ENCODE measurements around the gene S100P. TPM values are rescaled to one million over a fixed set of nuclear protein-coding genes. Genes with fewer than 3 reads are reported as not detected.

Gene S100P
- total and polyA plus RNA-seq, 2 donors from 2014 or later = not detected

DNA sequence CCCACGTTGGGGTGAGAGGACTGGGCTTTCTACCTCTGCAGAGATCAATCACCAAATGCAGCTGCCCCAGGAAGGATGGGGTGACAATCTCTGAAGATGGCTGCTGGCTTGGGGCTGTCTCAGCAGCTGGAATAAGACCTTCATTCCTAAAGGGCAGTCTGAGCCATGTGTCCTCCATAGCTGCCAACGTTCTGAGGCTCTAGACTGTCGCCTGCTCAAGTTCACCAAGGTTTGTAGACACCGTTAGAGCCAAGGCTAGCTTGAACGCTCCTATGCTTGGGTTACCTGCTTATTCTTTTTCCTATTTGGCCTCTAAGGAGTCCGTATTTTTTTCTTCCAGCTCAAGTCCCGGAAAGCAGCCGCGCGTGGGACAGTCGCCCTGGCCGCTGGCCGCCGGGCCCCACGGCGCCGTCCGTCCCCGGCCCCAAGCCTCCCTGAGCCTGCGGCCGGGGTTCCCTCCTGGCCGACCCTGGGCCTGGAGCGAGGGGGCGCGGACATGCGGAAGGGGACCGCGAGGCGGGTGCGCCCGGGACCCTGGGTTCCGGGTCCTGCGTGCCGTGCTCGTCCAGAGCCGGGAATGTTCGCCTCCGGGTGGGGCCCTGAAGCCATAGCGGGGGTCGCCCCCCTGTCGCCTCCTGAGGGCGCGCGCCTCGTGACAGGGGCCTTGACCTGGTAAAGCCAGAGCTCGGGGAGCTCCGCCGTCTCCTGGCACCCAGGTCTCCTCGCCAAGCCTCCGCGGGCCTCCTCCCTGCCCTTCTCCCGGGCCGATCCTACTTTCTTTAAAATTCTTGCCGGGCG, 29.9 kb upstream of the S100P start:
- H3K9me3 ChIP-seq (ENCODE audit: control insufficient read depth in 2 of 3, insufficient read depth in 1 of 3, low read length in 3 of 3) = peaks cover 0 to 5% (median 0%) of the 10 kb centered on the region in 3 donors
- peaks cover 14% of the 10 kb centered on the region for H3K27me3 ChIP-seq (ENCODE audit: control insufficient read depth, insufficient read depth, low read length)
- H3K4me1 ChIP-seq (ENCODE audit: control insufficient read depth in 2 of 3, insufficient read depth in 2 of 3, low read depth in 1 of 3, low read length in 3 of 3) = peaks cover 0 to 10% (median 2%) of the 10 kb centered on the region in 3 donors
- H3K4me3 ChIP-seq (ENCODE audit: low read length in 3 of 3) = peak overlapping the region in 1 of 3 donors; percentile 37
- FAIRE-seq (no peak), DNase-seq (peak in 1 of 5 donors; percentile 73)
- H3K9ac ChIP-seq (ENCODE audit: low read length in 3 of 3) = no peak overlapping the region
- TF ChIP-seq, protein P1, sequence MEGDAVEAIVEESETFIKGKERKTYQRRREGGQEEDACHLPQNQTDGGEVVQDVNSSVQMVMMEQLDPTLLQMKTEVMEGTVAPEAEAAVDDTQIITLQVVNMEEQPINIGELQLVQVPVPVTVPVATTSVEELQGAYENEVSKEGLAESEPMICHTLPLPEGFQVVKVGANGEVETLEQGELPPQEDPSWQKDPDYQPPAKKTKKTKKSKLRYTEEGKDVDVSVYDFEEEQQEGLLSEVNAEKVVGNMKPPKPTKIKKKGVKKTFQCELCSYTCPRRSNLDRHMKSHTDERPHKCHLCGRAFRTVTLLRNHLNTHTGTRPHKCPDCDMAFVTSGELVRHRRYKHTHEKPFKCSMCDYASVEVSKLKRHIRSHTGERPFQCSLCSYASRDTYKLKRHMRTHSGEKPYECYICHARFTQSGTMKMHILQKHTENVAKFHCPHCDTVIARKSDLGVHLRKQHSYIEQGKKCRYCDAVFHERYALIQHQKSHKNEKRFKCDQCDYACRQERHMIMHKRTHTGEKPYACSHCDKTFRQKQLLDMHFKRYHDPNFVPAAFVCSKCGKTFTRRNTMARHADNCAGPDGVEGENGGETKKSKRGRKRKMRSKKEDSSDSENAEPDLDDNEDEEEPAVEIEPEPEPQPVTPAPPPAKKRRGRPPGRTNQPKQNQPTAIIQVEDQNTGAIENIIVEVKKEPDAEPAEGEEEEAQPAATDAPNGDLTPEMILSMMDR (IDR thresholded peaks at IDR 0.05; ENCODE audit: borderline replicate concordance, extremely low read depth, insufficient read depth) = no peak
- no peak overlapping the region for H3K27ac ChIP-seq (ENCODE audit: low read depth in 2 of 2, low read length in 2 of 2)
- intact Hi-C loops (cut with DNase I) = no loop called here
- H3K36me3 ChIP-seq (ENCODE audit: control insufficient read depth in 2 of 3, insufficient read depth in 3 of 3, low read length in 3 of 3) = no peaks in the 10 kb centered on the region

- H3K9me3 ChIP-seq (ENCODE audit: control insufficient read depth in 2 of 3, insufficient read depth in 1 of 3, low read length in 3 of 3) = peaks cover 0 to 5% (median 0%) of the 10 kb centered on the region in 3 donors
- peaks cover 14% of the 10 kb centered on the region for H3K27me3 ChIP-seq (ENCODE audit: control insufficient read depth, insufficient read depth, low read length)
- no peak for DNase-seq
- H3K36me3 ChIP-seq (ENCODE audit: control insufficient read depth in 2 of 3, insufficient read depth in 3 of 3, low read length in 3 of 3) = no peaks in the 10 kb centered on the region
- intact Hi-C loops (cut with DNase I) = no loop called here
- no peak for FAIRE-seq
- peaks cover 0 to 5% (median 2%) of the 10 kb centered on the region in 3 donors for H3K4me1 ChIP-seq (ENCODE audit: control insufficient read depth in 2 of 3, insufficient read depth in 2 of 3, low read depth in 1 of 3, low read length in 3 of 3)
- H3K27ac ChIP-seq (ENCODE audit: low read depth in 2 of 2, low read length in 2 of 2) = no peak overlapping the region
- H3K4me3 ChIP-seq (ENCODE audit: low read length in 3 of 3) = no peak overlapping the region
- TF ChIP-seq, protein P1 (IDR thresholded peaks at IDR 0.05; ENCODE audit: borderline replicate concordance, extremely low read depth, insufficient read depth) = no peak
- H3K9ac ChIP-seq (ENCODE audit: low read length in 3 of 3) = no peak overlapping the region
Measured at GRCh38 chr4:6665320-6665654, 28.4 kb upstream of the S100P start.

DNA sequence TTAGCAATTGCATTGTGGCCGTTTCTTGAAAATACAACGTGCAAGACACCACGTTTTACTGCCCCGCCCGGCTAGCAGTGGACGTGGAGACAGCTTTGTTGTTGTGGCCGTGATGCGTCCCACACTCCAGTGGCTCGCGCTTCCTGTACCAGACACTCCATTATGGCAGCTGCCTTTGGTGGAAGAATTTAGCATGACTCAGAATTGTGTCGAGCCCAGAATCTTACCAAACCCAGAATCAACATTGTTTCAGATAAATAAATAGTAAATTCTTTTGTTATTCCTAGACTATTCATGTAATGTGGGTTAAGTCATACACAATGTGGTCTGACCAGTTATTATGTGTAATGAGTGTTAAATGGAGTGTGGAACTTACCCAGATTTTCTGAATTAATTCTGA, 25.3 kb upstream of the S100P start:
- TF ChIP-seq, protein P1 (IDR thresholded peaks at IDR 0.05; ENCODE audit: borderline replicate concordance, extremely low read depth, insufficient read depth) = no peak
- intact Hi-C loops (cut with DNase I) = no loop called here
- Histone ChIP-seq H3K36me3 (ENCODE audit: control insufficient read depth in 2 of 3, insufficient read depth in 3 of 3, low read length in 3 of 3) (peaks cover 0 to 2% (median 0%) of the 10 kb centered on the region in 3 donors), H3K9me3 (ENCODE audit: control insufficient read depth in 2 of 3, insufficient read depth in 1 of 3, low read length in 3 of 3) (peaks cover 0 to 5% (median 0%) of the 10 kb centered on the region in 3 donors), H3K27ac (ENCODE audit: low read depth in 2 of 2, low read length in 2 of 2) (no peak overlapping the region), H3K4me1 (ENCODE audit: control insufficient read depth in 2 of 3, insufficient read depth in 2 of 3, low read depth in 1 of 3, low read length in 3 of 3) (peaks cover 0 to 4% (median 2%) of the 10 kb centered on the region in 3 donors), H3K4me3 (ENCODE audit: low read length in 3 of 3) (no peak overlapping the region), H3K27me3 (ENCODE audit: control insufficient read depth, insufficient read depth, low read length) (peaks cover 11% of the 10 kb centered on the region), H3K9ac (ENCODE audit: low read length in 3 of 3) (no peak overlapping the region)
- no peak for DNase-seq
- no peak for FAIRE-seq

Measured in kidney (tissue), 14 donors.